ENCODE data around the gene VPS25.
"Not testable (repeated sequence)": the region's sequence is repeated elsewhere in the genome, so short reads cannot be mapped to it uniquely, and the experiment has no call there.

The VPS25 gene

GRCh38 chr17:42773290-42774035 is at the start of gene VPS25:
Gene VPS25, plus strand, starts transcription at chr17:42773449. Its CDS starts 27 bp downstream, at chr17:42773476.
- peak; percentile 48 to 81 (median 60) for DNase-seq

DNA sequence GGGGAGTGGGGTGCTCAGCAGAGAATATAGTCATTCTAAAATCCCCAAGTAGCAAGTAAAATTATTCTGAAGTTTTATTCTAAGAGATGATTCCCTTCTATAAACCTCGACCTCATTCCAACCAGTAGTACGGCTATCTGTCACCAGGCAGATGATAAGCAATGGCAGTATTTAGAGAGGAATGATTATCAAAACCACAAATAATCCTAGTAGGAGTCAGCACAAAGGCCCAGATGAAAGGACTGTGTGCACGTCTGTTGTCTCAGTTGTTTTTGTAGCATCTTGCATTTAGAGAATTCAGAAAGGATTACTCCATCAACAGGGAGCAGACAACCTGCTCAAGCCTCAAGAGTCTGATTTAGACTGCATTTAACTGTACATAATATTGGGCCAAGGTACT is 49.6 kb upstream of the VPS25 start:
- DNase-seq: no peak

DNA sequence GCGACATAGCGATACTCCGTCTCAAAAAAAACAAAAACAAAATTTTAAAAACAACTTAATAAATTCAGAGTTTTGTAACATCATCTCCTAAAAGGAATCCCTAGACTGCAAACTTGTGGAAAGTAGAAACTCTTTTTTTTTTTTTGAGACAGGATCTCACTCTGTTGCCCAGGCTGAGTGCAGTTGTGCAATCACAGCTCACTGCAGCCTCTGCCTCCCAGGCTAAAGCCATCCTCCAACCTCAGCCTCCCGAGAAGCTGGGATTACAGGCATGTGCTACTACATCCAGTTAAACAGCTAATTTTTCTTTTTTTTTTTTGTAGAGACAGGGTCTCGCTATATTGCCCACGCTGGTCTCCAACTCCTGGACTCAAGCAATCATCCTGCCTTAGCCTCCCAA is 48.1 kb upstream of the VPS25 start:
- no peak for DNase-seq

GRCh38 chr17:42740699-42741098 is 32.5 kb upstream of the VPS25 start:
- no peak for DNase-seq

GRCh38 chr17:42742916-42743315 is 30.3 kb upstream of the VPS25 start:
- DNase-seq: not testable (repeated sequence)

DNA sequence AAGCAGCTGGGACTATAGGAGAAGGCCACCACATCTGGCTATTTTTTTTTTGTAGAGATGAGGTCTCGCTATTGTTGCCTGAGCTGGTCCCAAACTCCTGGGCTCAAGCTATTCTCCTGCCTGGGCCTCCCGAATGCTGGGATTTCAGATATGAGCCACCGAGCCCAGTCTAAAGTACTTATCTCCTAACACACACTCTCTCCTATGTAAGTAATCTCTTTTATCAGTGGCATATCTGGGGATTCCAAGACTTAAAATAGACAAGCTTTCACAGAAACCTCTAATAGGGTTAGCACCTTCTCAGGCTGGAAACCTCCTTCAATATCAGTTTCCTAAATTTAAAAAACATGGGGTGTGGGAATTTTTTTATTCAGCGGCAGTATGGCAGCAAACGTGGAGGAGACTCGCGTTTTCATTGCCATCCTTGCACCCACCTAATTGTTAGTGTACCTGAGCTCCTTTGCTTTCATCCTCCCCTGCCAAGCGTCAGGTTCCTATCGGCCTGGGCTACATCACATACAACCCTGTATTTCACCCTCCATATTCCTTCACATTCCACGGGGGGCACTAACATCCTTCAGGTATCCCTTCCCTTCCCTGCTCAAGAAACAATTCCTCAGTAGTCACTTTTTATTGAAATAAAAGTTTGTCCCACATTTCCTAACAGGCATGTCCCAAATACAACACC is 29.5 kb upstream of the VPS25 start:
- no peak for DNase-seq

GRCh38 chr17:42744283-42744805 is 28.9 kb upstream of the VPS25 start:
- DNase-seq: peak in 4 of 6 experiments; percentile 30 to 74 (median 68)

DNA sequence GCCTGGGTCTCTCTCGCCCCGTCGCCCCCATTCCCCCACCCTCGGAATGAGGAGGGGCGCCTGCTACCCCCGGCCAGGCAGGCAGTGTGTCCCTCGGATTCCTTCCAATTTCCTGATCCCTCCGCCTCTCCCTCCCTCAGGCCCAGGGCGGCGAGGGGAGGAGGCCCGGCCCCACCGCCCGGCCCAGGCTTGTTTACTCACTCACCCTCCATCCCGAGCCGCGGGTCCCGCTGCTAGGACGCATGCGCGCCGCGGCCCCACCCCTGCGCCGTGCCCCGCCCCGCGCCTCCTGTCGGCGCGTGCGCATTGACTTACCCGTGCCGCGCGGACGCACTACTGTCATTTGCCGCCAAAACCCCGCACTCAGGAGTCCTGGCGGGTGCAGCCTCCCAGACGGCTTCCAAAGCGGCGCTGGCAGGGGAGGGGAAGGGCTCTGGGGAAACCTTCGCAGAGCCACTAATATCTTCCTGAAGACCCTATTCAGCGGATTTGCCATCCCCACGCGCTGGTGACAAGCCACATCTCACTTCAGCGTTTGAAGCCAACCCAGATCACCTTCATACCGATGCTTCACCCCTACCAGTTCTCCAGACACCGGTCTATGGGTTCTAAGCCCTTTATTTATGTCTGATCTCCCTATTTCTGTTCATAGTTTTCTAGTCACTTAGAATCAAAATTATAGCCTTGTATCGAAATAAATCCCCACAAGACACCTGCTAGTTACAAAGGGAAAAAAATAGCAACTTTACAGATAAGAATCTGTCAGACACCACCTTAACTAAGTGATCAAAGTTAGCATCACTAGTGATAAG is 28.2 kb upstream of the VPS25 start, which contains the start of gene EZH1:
TSS of gene EZH1 (minus strand) at position 235 of the 812 bp plus-strand sequence. CDS start 16,099 bp downstream, outside the sequence.
- peak; percentile 85 to 94 (median 88) for DNase-seq

GRCh38 chr17:42748202-42748907 is 24.9 kb upstream of the VPS25 start:
- no peak for DNase-seq

GRCh38 chr17:42748908-42749798 is 24.1 kb upstream of the VPS25 start:
- DNase-seq: no peak

GRCh38 chr17:42750739-42751344 is 22.4 kb upstream of the VPS25 start:
- DNase-seq: no peak

DNA sequence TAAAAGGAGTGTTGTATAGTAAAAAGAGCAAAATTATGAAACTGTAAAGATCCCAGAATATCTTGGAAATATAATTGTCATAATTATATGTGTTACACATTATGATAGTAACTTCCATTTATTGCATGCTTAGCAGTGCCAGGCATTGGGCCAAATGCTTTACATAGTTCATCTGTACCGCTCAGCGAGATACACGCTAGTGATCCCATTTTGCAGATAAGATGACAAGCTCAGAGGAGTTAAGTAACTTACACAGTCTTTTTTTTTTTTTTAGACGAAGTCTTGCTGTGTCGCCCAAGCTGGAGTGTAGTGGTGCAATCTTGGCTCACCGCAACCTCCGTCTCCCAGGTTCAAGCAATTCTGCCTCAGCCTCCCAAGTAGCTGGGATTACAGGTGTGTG is 21.6 kb upstream of the VPS25 start:
- DNase-seq: no peak

DNA sequence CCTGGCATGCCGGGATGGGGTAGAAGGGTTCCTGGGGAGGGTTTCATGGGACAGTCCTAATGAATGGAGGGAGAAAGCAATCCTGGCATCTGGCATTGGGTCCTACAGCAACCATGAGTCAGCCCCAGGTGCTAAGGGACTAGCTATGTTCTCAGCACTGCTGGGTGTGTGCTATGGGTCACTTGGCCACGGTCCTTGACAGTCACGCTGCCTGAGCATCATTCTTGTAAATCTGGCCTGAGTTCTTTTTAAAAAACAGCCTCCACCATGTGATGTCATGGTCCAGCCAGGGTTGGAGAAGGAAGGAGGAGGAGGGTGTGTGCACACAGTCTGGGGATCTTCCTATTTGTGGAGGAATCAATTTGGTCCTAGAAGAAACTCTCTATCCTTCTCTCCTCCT is 18.5 kb upstream of the VPS25 start:
- DNase-seq: no peak

GRCh38 chr17:42759982-42760651 is 13.1 kb upstream of the VPS25 start:
- DNase-seq: no peak

- peak in 2 of 6 experiments; percentile 11 to 22 for DNase-seq
Measured at GRCh38 chr17:42760652-42761581, 12.3 kb upstream of the VPS25 start, which contains the start of gene RAMP2. Gene RAMP2, plus strand, starts transcription at chr17:42761227. Its CDS starts 35 bp downstream, at chr17:42761262.

- no peak for DNase-seq
Measured at GRCh38 chr17:42761638-42762037, 11.6 kb upstream of the VPS25 start.

- no peak for DNase-seq
Measured at GRCh38 chr17:42766124-42766523, 7.1 kb upstream of the VPS25 start.

DNA sequence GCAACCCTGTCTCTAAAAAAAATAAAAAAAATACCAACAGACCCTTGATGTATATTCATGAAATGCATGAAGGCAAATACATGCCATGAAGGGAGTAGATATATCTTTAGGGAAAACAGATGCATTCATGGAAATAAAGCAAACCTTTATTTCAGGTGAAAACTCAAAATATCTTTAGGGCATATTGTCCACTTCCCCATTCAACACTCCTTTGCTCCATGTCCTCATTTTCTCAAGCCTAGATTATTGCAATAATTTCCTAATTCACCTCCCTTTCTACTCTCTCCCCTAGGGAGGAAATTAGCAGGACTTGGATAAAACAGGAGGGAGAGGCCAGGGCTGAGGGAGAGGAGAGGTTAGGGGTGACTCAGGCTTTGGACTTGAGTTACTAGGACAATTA is 5.7 kb upstream of the VPS25 start:
- no peak for DNase-seq

- not testable (repeated sequence) for DNase-seq
Measured at GRCh38 chr17:42768006-42768405, 5.2 kb upstream of the VPS25 start.

Data from stimulated activated naive CD4-positive, alpha-beta T cell (primary cell).